ENCODE data around the gene PSTPIP2. TPM values are rescaled to one million over a fixed set of nuclear protein-coding genes. Genes with fewer than 3 reads are reported as not detected.
A peak's percentile ranks its signal among the peaks of the same experiment; 100 is the strongest.

PSTPIP2 gene
- total and polyA plus RNA-seq, 2 of the 8 experiments (the other 6 are each of a cell fraction or from before 2014, with no cell fraction given) = 1.8 to 2.4 TPM

GRCh38 chr18:46068763-46069162 lies 3.3 kb downstream of the PSTPIP2 start:
- Histone ChIP-seq H3K23ac (ENCODE audit: insufficient read length) (no peak overlapping the region), H4K91ac (replicated peaks; ENCODE audit: insufficient read length, low read length) (no peak overlapping the region), H2BK20ac (ENCODE audit: low read length) (no peak overlapping the region), H2AFZ (ENCODE audit: low read length) (no peak overlapping the region), H3K14ac (ENCODE audit: insufficient read length) (no peak overlapping the region), H2BK15ac (ENCODE audit: low read length) (no peak overlapping the region), H3K23me2 (ENCODE audit: low read depth, low read length) (peaks cover 11% of the 10 kb centered on the region; the same call in 1 of the 2 replicates), H4K8ac (ENCODE audit: extremely low read depth, insufficient read depth, low read length) (no peak overlapping the region), H2AK5ac (ENCODE audit: low read depth, low read length) (no peak overlapping the region), H3K4me1 (replicated peaks in 1 of 4; ENCODE audit: control insufficient read depth in 3 of 4, insufficient read depth in 4 of 4, low read length in 3 of 4) (peaks cover 0 to 6% (median 0%) of the 10 kb centered on the region in 4 experiments; a peak in 2 of 7 replicates), H3K36me3 (ENCODE audit: control insufficient read depth in 2 of 4, insufficient read depth in 4 of 4, low read length in 3 of 4) (no peaks in the 10 kb centered on the region), H3K9ac (replicated peaks in 1 of 4; ENCODE audit: extremely low read depth in 1 of 4, low read depth in 3 of 4, low read length in 3 of 4) (no peak overlapping the region), H2BK120ac (replicated peaks; ENCODE audit: low read depth, low read length) (no peak overlapping the region), H3K56ac (replicated peaks; ENCODE audit: insufficient read length, low read depth, low read length) (no peak overlapping the region), H2BK12ac (ENCODE audit: low read depth, low read length) (no peak overlapping the region), H3K4ac (replicated peaks; ENCODE audit: insufficient read length, low read depth, low read length) (no peak overlapping the region), H4K20me1 (replicated peaks in 1 of 2; ENCODE audit: control insufficient read depth in 1 of 2, insufficient read depth in 2 of 2, low read length in 2 of 2) (peaks cover 0 to 3% of the 10 kb centered on the region in 2 experiments), H3K27ac (ENCODE audit: low read depth, low read length) (no peak overlapping the region), H3K79me1 (ENCODE audit: low read depth, low read length) (no peaks in the 10 kb centered on the region), H3K18ac (ENCODE audit: extremely low read depth, low read length) (no peak overlapping the region), H3K9me3 (ENCODE audit: insufficient read depth in 2 of 2, low read depth in 1 of 2, low read length in 1 of 2) (no peaks in the 10 kb centered on the region), H3K4me3 (ENCODE audit: extremely low read depth in 1 of 4, insufficient read depth in 2 of 4, low read depth in 3 of 4, low read length in 4 of 4) (no peak overlapping the region), H3K27me3 (replicated peaks in 1 of 4; ENCODE audit: control insufficient read depth in 3 of 4, extremely low read depth in 1 of 4, insufficient read depth in 3 of 4, low read length in 3 of 4) (peaks cover 4 to 31% (median 28%) of the 10 kb centered on the region in 4 experiments), H4K5ac (ENCODE audit: insufficient read length, low read depth, low read length) (no peak overlapping the region), H3K4me2 (ENCODE audit: insufficient read depth in 1 of 2, low read depth in 2 of 2, low read length in 2 of 2) (no peak overlapping the region), H3K79me2 (ENCODE audit: control insufficient read depth in 1 of 2, insufficient read depth in 2 of 2, low read length in 2 of 2) (no peaks in the 10 kb centered on the region), H2BK5ac (ENCODE audit: low read depth, low read length) (no peak overlapping the region)
- FAIRE-seq (no peak), DNase-seq (ENCODE audit: low read depth in 1 of 2, low spot score in 2 of 2) (peak in 1 of 2 experiments; percentile 16)
- WGBS, 2 experiments (ENCODE audit: extremely low coverage in 1 of 2, insufficient coverage in 1 of 2, insufficient read length in 1 of 2, insufficient replicate concordance in 2 of 2, low coverage in 1 of 2, low lambda C conversion rate in 2 of 2, missing lambda C conversion rate in 1 of 2) = 73% methylated on average over 1 of the region's 1 CpG; no CpG with 5 or more reads in 1 of the 2 experiments
- CTCF ChIA-PET (ENCODE audit: partially characterized antibody) = interaction anchor here (0.9 to 1.3 kb wide), 2 partner anchors 91 to 404 kb away, joined by 3 read pairs; no protein-coding TSS in a partner anchor
- TF ChIP-seq CHD2 (IDR thresholded peaks at IDR 0.05; ENCODE audit: low read length) = no peak
- POLR2A ChIA-PET (ENCODE audit: partially characterized antibody) = interaction anchor here (0.8 kb wide), 1 partner anchor 9 kb away, joined by 3 read pairs; no protein-coding TSS in a partner anchor
